CD4-positive, alpha-beta T cell treated with Interleukin-4 for 4 hours (primary cell): ENCODE results near the gene PPP6R1.
A peak's percentile ranks its signal among the peaks of the same experiment; 100 is the strongest.

Experiments
- DNase-seq: peaks from one replicate; pipeline ENCODE4 v3.0.0-alpha.2; 2020

PPP6R1 gene

DNA sequence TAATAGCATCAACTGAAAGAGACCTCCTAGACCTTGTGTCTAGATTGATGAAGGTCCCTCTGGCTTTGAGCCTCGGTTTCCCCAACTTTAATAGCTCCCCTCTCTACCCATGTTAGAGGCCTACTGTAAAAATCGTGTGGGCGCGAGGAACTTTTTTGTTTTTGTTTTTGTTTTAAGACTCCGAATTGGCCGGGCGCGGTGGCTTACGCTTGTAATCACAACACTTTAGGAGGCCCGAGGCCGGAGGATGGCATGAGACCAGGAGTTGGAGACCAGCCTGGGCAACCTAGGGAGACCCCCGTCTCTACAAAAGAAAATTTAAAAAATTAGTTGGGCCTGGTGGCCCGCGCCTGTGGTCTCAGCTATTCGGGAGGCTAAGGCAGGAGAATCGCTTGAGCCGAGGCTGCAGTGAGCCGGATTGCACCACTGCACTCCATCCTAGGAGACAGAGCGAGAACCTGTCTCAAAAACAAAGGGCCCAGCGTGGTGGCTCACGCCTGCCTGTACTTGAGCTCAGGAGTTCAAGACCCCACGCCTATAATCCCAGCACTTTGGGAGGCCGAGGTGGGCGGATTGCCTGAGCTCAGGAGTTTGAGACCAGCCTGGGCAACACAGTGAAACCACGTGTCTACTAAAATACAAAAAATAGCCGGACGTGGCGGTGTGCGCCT is 858 bp upstream of the PPP6R1 start:
- no peak for DNase-seq

DNA sequence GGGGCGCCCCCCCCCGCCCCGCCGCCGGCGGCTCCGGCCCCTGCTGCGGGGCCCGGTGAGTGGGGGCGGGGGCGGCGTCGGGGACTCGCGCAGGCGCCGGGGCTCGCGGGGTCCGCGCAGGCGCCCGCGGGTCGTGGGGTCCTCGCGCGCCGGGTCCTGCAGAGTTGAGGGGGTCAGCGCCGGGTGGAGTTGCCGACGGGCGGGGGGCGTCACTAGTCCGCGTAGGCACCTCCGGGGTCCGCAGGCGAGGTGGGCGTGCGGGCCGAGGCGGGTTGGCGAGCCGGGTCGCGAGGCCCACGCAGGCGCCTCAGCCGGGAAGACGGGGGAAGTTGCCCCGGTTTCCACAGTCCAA is 365 bp downstream of the PPP6R1 start:
- DNase-seq, result peak; percentile 10

DNA sequence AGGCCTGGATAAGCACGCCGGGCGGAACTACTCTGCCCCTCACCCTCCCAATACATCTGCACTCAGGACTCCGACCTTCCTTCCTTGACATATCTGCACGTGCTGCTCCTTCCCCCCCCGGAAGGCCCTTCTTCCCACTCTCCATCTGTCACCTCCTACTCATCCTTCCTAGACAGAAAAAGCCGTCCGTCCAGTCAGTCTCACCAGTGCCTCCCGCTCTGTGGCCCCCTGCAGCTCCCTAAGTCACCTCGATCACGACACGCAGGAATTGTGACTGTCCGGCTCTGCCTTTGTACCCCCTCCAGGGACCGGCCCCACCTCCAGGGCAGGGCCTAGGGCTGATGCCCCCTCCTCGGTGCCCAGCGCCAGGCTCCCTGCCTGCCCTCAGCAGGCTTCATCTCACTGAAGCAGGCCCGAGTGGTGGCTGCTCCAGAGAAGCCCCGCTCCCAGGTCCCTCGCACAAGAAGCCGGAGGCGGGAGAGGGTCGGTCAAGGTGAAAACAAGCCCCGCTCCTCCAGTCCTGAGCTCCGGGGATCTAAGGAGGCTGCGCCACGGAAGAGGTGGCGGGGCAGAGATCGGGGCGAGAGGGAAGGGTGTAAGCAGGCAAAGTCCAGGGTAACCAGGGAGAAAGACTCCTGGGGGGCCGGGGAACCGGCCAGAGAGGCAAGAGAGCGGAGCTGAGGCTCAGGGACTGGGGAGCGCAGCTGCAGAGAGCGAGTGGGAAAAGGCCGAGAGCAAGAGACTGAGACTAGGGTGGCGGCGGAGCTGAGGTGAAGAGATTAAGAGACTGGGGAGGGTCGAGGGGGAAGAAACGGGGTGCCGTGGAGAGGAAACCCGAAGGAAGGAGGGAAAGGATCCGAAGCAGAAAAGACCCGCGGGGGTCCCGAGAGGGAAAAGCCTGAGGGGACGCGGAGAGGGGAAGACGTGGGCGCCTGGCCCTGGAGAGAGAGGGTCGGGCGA is 1.1 kb downstream of the PPP6R1 start:
- peak; percentile 6 for DNase-seq

DNA sequence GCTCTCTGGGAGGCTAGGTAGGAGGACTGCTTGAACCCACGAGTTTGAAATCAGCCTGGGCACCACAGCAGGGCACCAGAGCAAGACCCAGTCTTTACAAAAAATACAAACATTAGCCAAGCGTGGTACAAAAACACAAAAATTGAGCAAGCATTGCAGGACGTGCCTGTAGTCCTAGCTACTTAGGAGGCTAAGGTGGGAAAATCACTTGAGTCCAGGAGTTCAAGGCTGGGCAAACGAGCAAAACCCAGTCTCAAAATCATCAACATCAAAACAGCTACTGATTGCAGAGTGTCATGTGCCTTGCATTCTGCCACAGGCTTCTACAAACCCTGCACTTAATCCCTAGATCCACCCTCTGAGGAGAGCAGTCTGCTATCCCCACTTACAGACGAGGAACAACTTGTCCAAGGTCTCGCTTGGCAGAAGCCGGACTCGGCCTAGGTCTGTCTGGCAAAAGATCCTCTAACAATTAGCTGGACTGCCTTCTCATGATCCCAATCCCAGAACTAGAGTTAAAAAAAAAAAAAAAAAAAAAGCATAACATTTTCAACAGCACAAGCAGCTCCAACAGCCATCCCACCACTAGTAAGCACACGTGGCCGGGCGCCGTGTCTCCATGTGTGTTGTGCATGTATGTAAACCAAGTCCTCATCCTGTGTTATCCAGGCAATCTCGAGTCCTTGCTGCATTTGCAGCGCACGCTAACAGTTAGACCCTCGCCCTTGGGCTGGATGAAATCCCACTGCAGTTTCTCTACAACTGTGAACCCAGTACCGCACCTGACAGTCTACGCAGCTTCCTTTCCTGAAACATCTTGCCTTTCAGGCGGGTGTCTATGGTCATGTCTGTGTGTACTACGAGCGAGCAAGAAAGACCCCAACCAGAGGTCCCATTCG is 2.0 kb downstream of the PPP6R1 start:
- no peak for DNase-seq

DNA sequence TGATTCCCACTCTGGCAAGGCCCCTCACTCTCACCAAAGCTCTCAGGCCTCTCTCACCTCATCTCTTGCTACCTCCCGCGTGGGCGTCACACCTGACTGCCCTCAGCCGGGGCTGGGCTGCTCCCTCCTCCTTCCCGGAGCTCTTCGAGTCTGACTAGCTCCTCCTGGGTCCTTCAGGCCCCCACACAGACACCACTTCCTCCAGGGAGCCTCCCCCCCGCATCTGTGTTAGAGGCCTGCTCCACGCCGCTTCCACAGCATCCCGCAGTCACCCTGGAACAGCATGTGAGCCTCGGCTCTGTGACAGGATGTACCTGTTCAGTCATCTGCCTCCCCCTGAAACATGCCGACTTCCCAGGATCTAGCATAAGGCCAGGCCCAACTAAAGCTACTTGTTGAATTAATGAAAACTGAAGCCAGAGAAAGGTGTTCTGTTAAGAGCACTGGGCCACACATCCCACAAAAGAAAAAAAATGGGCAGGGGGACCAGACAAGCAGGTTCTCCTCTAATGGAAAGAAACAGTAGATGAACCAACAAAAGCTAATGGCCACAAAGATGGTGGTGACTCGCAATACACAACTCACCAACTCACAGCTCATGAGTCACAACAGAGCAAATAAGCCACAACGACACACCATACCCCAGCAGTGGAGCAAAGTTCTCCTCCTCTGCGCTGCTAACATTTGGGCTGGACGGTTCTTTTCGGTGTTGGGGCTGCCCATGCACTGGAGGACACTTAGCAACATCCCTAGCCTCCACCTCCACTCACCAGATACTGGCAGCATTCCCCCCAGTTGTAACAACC is 3.0 kb downstream of the PPP6R1 start:
- peak; percentile 62 for DNase-seq

DNA sequence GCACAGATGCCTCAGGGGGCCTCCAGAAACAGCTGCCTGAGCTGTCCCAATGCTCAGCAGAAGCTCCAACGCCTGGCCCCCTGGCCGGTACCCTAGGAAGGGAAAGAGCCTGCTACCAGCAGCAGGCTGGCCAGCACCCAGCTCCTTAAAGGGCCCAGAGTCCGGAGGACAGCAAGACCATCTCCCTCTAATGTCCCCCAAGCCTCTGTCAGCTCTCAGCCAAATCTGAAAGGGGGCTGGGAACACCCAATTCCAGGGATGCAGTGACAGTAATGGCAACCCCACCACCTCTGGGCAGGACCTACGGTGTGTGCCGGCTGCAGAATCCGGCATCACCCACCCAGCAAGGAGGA is 4.2 kb downstream of the PPP6R1 start:
- DNase-seq, result no peak

DNA sequence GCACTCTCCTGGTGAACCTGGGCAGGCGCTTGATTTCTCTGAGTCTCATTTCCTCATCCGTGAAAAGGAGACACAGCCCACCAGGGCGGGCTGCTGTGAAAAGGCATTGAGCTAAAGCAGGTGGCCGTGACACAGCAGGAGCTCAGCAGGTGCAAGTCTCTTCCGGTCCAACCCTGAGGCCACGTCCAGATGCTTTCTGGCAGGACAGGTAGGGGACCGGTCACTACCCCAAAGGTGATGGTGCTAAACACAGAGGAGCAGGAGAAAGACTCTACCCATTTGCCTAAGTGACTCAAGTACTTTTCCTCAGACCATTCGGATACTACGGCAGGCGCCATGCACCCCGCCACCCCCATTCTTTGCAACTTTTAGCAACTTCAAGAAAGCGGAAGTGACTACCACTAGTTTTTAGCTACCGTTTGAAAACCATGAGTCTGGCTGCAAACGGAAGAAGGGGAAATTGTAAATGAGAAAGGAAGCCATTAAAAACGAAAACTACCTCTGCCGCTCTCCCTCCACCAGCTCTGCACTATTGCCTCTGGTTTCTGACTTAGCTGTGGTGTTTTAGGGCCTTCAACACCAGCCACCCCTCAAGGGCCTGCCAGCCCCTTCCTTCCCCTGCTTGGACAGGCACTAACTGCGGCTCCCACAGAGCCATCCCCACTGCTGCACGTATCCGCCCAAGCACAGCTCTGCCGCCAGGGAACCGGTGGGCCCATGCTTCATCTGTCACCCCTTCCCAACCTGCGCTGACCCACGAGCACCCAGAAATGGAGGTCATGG is 4.8 kb downstream of the PPP6R1 start:
- DNase-seq, result peak; percentile 79

DNA sequence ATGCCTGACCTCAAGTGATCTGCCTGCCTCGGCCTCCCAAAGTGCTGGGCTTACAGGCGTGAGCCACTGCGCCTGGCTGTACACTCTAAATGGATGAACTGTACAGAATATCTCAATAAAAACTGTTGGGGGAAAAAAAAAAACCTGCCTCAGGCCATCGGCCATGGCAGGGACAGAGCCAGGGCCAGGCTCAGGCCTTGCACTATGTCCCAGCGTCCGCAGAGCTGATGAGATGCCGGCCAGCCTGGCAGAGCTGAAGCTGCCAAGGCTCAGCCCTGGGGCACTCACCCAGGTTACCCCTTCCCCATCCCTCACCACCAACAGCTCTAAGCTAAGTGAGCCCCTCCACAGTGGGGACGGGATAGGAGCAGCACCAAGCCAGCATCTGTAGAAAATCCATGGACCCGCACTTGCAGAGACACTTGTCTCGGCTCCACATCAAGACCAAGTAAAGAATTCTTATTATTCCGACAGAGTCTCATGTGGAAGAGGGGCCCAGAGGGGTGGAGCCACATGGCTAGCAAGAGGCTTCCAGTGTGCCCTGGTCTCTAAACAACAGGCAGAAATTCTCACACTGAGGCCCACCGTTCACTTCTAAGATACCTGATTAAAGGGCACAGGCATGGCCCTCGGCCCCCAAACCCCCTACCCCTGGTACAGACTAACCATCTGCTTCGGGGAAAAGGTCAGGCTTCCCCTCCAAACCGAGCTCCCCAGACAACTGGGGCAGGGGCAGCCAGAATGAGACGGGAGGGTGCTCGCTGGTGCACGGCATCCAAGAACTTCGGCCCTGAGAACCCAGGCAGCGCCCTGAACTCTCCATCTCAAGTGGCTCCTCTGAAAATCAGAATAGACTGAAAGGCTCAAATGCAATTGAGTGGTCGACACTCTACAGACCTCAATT is 5.8 kb downstream of the PPP6R1 start:
- no peak for DNase-seq

DNA sequence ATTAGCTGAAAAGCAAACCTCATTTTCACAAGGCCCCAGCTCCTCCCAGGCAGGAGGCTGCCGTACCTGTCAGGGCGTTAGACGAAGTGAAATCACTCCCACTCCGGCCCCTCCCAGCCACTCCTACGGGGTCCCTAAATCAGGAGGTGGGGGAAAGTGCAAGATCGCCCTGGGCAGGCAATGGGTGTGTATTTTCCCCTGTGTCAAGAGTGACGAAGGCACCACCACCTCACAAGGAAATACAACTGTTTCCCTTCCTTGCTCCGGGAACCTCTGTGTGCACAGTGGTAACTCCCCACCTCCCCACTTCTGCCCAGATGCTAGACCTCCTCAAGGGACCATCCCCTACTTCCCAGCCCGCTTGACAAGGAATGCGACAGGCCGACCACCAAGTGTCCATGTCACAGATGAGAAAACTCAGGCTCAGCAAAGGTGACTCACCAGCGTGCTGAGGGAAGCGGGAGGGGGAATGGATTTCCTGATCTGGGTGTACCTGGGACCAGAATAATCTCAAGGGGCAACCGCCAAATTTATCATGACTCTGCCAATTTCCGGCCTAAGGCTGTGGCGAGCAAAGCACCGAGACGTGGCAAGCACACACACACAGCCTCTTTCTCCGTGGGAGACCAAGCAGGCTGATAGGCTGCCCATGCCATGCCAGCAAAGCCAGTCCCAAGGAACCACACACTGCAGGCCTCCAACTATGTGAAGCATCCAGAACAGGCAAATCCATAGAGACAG is 7.3 kb downstream of the PPP6R1 start:
- DNase-seq, result peak; percentile 64

DNA sequence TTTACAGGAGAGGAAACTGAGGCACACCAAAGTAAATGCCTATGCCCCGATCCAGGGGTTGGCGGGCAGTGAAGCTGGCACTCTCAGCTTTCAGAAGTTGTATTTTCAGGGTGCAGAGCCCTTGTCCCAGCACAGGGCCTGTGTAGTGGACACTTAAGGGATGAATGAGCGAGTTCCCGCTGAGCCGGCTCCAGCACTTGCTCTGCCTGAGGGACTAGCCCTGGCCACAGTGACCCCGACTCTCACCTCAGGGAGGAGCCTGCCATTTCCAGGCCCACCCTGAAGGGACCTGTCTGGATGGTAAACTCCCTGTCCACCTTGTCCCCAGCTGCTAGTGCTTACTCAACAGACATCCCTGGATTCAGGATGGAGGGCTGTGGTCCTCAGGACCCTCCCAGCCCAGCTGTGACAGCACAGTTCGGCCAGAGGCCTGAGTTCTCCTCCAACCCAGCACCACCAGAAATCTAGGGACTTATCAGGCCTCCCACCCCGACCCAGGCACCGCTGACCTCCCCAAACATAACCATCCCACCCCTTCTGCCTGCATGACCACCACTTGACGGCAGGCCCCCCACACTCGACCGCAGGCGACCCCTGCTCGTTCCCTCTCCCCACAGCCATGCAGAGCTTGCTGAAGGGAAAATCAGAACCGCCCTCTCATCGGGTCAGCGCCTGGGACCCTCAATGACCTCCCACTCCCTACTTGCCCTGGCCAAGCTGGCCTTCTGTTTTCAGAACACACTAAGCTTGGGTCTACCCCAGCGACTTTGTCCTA is 8.4 kb downstream of the PPP6R1 start:
- no peak for DNase-seq

DNA sequence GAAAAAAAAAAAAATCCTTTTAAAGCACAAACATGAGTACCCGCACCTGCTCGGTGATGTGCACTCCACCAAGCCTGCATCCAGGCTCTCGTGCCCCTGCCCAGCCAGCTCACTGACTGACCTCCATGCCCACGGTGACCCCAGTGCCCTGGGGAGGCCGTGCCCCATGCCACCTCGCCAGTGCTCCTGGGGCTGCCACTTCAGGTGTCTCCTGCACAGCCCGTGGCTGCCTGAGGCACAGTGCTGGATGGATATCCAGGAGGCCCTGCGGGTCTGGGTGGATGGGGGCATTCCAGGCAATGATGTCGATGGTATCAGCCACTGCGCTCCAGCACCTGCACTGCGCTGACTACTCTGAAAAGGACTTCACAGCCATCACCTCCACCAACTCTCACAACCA is 9.0 kb downstream of the PPP6R1 start:
- no peak for DNase-seq

DNA sequence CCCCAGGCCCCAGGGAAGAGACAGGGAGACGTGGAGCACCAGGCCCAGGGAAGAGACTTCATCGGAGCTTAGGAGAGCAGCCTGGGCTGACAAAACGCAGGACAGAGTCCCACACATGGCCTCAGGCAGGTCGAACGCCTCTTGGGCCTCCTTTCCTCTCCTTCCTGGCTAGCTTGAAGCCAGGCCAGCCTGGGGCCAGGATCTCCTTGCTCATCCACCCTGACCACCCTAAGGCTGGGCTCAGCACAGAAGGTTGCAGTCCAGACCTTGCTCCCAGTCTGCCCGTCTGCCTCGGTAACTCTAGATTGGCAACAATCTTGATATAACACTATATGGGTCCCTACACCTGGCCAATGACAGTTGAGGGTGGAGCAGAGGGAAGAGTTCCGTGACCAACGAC is 10.1 kb downstream of the PPP6R1 start:
- no peak for DNase-seq

DNA sequence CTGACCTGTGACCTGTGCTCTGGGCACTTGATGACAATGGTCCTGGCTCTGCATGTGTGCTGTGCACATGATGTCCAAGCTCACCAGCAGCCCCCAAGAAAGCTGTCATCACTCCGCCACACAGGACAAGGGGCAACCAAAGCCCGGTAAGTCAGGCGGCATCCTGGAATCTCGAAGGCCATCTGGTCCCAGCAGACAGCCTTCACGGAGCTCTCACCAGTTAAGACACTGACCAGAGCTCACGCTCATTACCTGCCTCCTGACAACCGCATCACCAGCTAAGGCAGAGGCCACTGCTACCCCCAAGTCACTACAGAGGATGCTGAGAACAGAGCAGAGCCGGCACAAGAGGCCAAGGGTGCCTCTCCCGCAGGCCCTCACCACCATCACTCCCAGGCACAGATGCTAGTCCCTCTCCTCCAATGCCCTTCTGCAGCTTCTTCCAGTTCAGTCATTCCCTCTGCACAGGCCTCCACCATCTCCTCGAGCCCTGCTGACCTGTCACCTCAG is 10.6 kb downstream of the PPP6R1 start:
- no peak for DNase-seq

DNA sequence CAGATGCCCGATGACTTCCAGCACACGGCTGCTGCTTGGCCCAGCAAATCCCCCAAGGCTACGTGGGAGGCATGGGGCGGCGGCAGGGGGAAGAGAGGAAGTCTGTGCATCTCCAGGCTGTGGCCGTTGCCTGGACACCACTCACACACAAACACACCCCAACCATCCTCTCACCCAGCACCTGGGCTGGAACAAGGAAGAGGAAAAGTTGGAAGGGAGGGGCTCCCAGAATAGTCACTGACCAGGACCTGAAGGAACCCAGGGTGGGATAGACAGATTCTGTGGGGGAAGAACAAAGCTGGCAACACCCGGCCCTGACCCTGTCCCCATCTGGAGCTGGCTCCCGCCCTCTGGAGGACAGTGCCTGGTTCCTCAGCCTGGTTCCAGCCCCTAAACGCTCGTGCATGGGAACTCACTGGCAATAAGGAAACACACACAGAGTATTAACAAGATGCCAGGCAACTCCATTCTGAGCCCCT is 11.2 kb downstream of the PPP6R1 start:
- DNase-seq, result no peak

DNA sequence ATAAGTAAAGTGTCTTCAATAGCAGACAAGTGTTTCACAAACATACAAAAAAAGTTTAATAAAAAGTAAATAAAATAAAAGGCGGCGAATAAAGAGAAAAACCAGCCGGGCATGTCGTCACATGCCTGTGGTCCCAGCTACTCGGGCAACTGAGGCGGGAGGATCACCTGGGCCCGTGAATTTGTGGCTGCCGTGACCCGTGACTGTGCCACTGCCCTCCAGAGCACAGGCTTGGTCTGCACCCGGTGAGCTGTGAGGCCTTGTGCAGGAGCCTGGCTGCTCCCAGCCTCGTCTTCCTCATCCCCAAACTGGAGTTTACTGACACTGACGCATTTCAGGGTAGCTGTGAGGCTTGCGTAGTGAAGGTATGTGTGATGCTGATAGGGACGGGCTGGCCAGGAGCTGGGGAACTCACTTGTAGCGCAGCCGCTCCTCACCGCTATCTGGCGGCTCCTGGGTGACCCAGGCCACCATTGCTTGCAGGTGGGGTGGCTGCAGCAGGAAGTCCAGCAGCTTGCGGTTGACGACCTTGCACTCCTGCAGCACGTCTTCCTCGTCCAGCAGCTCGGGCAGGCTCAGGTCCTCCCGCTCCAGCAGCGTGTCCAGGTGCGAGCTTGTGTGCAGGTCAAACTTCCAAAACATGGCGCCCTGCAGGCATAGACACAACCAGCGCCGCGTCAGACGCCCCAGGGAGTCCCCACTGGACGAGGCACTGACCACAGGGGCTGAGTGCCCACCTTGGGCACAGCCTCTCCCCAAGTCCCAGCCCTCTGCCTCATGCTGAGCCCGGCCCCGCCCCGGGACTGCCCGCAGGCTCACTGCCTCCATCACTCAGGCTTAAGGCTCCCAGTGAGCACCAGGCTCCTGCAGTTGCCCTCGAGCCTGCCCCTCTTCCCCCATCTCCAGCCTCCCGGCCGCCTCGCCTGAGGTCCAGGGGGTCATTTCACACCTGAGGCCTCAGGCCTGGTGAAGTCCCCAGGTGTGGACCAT is 12.1 kb downstream of the PPP6R1 start:
- DNase-seq, result no peak

DNA sequence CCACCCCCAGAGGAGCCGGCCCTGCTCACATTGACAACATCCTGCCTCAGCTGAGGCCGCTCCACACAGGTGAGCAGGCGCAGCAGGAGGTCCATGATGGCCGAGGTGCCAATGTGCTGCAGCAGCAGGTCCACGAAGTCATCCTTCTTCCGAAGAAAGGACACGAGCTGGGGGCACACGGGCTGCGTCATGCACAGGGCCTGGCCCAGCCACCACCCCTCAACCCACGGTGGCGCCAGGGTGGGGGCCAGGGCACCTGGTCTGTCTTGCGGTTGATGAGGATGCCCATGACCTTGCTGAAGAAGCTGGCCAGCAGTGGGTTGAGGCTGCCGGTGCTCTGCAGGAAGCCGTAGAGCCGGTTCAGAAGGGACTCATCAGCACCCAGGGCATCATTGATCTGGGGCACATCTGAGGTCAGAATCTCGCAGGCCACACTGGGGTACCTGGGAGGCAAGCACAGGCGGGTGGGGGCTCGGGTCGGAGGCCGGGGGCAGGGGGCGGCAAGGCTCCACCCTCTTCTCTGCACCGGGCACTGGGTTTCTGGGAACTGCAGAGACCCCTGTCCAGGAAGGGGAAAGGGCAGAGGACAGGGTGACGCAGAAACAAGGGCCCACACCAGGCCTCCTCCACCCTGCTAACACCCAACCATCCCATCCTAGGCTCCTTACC is 13.4 kb downstream of the PPP6R1 start:
- no peak for DNase-seq
